ENCODE results near the gene C19orf81. TPM values are rescaled to one million over a fixed set of nuclear protein-coding genes. Genes with fewer than 3 reads are reported as not detected.

Gene C19orf81
- total RNA-seq: not detected in 2 replicates

GRCh38 chr19:50649433-50650391 lies at the start of gene C19orf81:
Gene C19orf81 (plus strand): TSS chr19:50649445. CDS start chr19:50649445, 0 bp downstream.

GRCh38 chr19:50639121-50640112 lies 9.8 kb upstream of the C19orf81 start, which contains the start of gene SYT3:
Gene SYT3 (minus strand): TSS chr19:50639881. CDS start chr19:50637411, 2,470 bp downstream.

Other genes starting within 250 kb of the C19orf81 start
- not detected in 2 replicates for gene SPIB, start 230.5 kb upstream of the C19orf81 start, total RNA-seq
- gene MYBPC2, start 216.6 kb upstream of the C19orf81 start, total RNA-seq: not detected in 2 replicates
- 110 and 144 TPM in 2 replicates for gene EMC10, start 172.9 kb upstream of the C19orf81 start, total RNA-seq
- not detected in 2 replicates for gene GARIN5A, start 172.6 kb upstream of the C19orf81 start, total RNA-seq
- 46.0 and 67.9 TPM in 2 replicates for gene JOSD2, start 138.3 kb upstream of the C19orf81 start, total RNA-seq
- gene ASPDH, start 135.5 kb upstream of the C19orf81 start, total RNA-seq: not detected in 2 replicates
- under 0.01 and 0.18 TPM in 2 replicates for gene LRRC4B, start 81.0 kb upstream of the C19orf81 start, total RNA-seq
- gene SYT3, start 9.6 kb upstream of the C19orf81 start, total RNA-seq: 0.16 TPM in 1 of 2 replicates, not detected in the other
- 1.1 and 2.8 TPM in 2 replicates for gene SHANK1, start 70.4 kb downstream of the C19orf81 start, total RNA-seq
- 169 and 211 TPM in 2 replicates for gene CLEC11A, start 73.9 kb downstream of the C19orf81 start, total RNA-seq
- gene GPR32, start 121.0 kb downstream of the C19orf81 start, total RNA-seq: not detected in 2 replicates
- gene ACP4, start 141.0 kb downstream of the C19orf81 start, total RNA-seq: not detected in 2 replicates
- gene KLK1, start 174.3 kb downstream of the C19orf81 start, total RNA-seq: not detected in 2 replicates
- not detected in 2 replicates for gene KLK15, start 184.1 kb downstream of the C19orf81 start, total RNA-seq
- not detected in 2 replicates for gene KLK3, start 205.5 kb downstream of the C19orf81 start, total RNA-seq
- gene KLK2, start 224.0 kb downstream of the C19orf81 start, total RNA-seq: not detected in 2 replicates

Data from cardiac atrium fibroblast (primary cell).